ENCODE results near the gene CACNB4.
"Not testable (repeated sequence)": the region's sequence is repeated elsewhere in the genome, so short reads cannot be mapped to it uniquely, and the experiment has no call there.

CACNB4 gene

DNA sequence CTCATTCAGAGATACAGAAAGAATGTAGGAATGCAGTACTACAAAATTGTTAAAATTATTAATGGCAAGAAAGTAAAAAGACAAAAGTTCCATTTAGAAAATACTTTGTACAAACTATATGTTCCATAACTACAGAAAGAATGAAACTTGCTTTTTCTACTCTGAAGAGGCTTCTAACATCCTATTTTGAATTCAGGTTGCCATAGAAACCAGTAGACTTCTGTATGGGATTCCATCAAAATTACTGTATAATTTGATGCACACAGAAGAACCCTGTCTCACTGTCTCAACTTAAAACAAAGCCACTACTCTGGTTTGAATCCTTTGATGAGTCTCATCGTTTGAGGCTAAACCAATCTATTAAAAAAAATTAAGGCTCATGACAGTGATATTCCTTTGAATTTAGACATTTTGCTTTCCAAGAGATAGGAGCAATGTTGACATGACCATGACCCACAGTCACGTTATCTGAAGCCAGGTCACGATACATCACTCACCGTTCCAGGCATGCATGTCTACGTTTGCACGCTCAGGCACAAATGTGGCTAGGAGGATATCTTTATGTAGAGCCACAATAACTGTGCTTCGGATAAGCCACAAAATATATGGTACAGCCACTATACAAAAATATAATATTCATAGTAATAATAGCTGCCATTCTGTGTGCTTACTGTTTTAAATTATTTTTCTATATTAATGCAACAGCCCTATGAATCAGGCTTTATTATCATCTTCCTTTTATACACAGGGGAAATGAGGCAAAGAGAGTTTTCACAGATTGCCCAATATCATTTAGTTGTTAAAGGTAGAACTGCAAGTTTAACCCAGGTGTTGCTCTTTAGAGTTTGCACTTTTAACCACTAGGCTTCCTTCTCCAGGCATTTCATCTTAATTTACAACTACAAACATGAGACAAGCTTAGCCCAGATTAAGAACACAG is 82.4 kb downstream of the CACNB4 start:
- DNase-seq: no peak

DNA sequence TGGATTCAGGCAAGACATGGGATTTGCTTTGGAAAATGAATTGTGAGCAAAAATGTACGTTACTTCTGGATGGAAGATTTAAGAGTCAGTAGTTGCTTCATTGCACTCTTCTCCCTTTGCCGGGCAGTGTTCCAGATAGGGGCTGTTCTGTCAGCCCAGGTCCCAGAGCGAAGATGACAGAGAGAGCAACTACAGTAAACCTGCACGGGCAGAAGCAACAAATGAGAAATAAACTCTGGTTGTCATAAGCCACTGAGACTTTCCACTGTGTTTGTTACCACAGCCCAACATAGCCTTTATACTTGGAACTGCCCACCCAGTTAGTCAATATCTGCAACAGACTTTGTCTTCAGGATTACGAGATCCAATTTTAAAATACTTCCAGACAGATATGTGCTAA is 83.3 kb downstream of the CACNB4 start:
- no peak for DNase-seq

DNA sequence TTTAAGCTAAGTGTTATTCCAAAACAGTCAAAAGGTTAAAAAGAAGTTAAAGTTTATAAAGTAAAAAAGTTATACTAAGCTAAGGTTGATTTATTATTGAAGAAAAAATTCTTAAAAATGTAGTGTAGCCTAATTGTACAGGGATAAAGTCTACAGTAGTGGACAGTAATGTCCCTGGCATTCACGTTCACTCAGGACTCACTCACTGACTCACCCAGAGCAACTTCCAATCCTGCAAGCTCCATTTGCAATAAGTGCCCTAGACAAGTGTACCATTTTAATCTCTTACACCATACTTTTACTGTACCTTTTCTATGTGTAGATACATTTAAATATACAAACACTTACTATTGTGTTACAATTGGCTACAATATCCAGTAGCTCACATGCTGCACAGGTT is 86.1 kb downstream of the CACNB4 start:
- no peak for DNase-seq

GRCh38 chr2:152011724-152012123 is 87.1 kb downstream of the CACNB4 start:
- no peak for DNase-seq

- DNase-seq: peak; percentile 82
These were observed 93.2 kb downstream of the CACNB4 start for GRCh38 chr2:152005607-152006006.

DNA sequence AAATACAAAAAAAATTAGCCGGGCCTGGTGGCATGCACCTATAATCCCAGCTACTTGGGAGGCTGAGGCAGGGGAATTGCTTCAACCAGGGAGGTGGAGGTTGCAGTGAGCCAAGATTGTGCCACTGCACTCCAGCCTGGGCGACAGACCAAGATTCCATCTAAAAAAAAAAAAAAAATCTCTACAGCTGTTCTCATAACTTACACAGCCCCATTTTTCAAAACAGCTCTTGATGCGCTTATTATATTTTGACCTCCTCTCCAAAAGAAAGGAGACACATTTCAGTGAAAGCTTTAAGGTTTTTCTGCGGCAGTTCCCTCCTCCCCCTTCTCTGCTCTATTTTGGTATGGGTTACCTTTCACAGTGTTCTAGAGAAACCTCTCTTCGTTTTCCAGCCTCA is 95.6 kb downstream of the CACNB4 start:
- DNase-seq: not testable (repeated sequence)

- DNase-seq: peak; percentile 22
These were observed 99.8 kb downstream of the CACNB4 start for GRCh38 chr2:151999053-151999452.

GRCh38 chr2:151996243-151997003 is 102.4 kb downstream of the CACNB4 start:
- no peak for DNase-seq

GRCh38 chr2:151995161-151995557 is 103.7 kb downstream of the CACNB4 start:
- no peak for DNase-seq

GRCh38 chr2:151994178-151994577 is 104.7 kb downstream of the CACNB4 start:
- not testable (repeated sequence) for DNase-seq

- no peak for DNase-seq
These were observed 107.8 kb downstream of the CACNB4 start for GRCh38 chr2:151991010-151991409.

GRCh38 chr2:151989378-151989777 is 109.5 kb downstream of the CACNB4 start:
- DNase-seq: no peak

GRCh38 chr2:151987484-151987883 is 111.4 kb downstream of the CACNB4 start:
- DNase-seq: no peak

DNA sequence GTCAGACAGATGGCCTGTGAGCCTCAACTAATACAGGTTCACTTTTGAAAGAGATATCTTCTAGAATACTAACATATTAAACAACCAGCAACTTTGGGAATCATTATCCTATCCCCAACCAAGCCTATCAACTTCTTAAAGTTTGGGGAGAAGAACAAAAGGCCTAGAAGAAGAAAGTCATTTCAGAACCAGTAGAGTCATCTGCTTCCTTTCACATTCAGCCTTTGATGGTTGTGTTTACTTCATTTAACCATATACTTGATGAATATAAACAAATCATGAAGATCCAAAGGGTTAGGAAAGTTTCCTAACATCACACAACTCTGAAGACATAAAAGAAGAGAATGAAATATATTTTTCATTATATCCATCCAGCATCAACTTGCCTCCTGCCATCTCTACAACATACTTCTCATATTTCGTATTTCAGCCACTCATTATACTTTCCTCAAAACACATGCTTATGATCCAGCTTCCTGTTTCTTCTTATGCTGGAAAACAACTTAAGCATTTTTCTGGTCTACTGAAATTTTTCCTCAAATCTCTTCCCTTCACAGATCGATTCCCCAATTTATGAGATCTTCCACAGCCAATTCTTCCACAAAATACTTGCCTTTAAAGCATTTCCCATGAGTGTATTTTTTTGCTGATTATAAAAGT is 114.3 kb downstream of the CACNB4 start:
- DNase-seq: no peak

DNA sequence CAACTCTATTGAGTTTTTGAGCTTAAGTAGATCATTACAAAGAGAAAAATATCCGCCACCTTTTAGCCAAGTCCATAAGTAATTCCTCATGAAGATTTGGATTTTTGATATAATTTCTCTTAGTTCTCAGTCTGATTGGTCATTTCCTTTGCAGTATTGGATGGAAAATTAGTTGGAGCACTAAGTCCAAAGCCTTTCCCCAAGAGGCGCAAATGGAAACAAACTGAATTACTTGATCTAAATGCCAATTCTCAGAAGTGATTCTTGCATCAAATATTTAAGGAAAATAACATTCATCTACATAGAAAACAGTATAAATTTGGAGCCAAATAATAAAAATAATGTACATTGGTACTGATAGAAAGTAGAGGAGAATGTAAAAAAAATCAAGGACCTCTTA is 115.6 kb downstream of the CACNB4 start:
- DNase-seq: no peak

GRCh38 chr2:151981886-151982285 is 117.0 kb downstream of the CACNB4 start:
- no peak for DNase-seq

GRCh38 chr2:151979694-151980093 is 119.2 kb downstream of the CACNB4 start:
- DNase-seq: no peak

DNA sequence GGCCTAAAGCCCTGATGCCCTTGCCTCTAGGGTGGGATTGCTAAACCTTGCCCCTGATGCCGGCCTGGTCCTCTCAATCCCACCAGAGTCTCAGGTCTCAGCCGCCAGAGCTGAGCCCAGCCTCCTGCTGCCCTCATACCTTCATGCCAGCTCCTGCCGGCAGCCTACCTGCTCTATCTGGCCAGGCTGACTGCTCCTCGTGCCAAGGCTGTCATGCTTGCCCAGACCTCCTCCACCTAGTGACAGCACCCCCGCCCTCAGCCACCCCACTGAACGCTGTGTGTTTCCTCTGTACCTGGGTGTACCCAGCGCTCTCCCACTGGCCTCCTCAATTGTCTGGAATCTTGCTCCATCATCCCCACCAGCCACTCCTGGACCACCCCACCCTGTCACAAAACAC is 120.1 kb downstream of the CACNB4 start:
- no peak for DNase-seq

- no peak for DNase-seq
These were observed 121.2 kb downstream of the CACNB4 start for GRCh38 chr2:151977631-151978030.

DNA sequence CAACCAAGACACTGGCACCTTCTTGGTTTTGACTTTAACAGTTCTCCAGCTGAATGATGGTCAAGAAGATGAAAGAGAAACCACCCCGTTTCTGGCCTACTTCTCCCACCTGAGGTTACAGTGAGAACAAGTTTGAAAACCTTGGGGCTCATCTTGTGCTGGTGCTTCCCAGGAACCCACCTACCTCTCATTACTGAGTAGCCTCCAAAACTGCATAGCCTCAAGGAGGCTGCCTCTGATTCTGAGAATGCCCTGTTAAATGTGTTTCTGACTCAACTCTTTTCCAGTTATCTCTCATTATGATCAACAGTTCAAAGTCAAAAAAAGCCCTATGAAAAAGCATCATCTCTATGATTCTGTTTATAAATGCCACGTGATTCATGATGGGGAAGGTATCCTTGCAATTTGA is 121.9 kb downstream of the CACNB4 start:
- DNase-seq: no peak

- DNase-seq: no peak
These were observed 123.1 kb downstream of the CACNB4 start for GRCh38 chr2:151975460-151976414.

DNA sequence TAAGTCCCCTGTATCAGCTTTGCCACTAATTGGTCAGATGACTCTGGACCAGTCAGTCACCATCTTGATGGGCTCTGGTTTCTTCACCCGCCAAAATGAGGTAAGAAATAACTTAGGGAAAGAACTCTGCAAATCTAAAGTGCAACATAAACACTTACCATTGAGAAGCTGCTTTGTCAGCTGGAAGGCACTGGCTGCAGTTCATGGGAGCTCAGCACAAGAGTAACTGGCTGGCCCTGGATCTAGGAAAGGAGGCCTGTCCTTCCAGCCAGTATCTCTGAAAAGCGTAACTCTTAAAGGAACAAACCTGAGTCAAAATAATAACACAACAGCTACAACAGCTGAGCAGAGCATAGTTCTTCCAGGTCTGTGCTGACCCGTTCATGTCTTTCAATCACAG is 123.9 kb downstream of the CACNB4 start:
- DNase-seq: no peak

- DNase-seq: peak; percentile 8
These were observed 125.0 kb downstream of the CACNB4 start for GRCh38 chr2:151973901-151974199.
